Neural cell (in vitro differentiated cells): ENCODE data around the gene DIO2. TPM values are rescaled to one million over a fixed set of nuclear protein-coding genes. Genes with fewer than 3 reads are reported as not detected.

Experiments
- H2AFZ ChIP-seq: fragments of 200-600, 300-800 bp; sonication (generic), shearing (Covaris generic); 2 replicates; pipeline ENCODE4 v1.6.0; 2014; ENCODE audit warnings: low read depth, mild to moderate bottlenecking, antibody characterized with exemption, low read length, moderate library complexity
- H3F3A ChIP-seq: fragments of 200-600 bp; shearing (Covaris generic); 2 replicates; pipeline ENCODE4 v1.6.1; 2016; ENCODE audit warnings: mild to moderate bottlenecking, moderate library complexity, mixed read lengths, antibody characterized with exemption, low read length; ENCODE audit not compliant: insufficient read depth, poor library complexity, severe bottlenecking
- H3K27ac ChIP-seq: fragments of 200-600, 300-800 bp; sonication (generic), shearing (Covaris generic); 2 replicates; pipeline ENCODE4 v1.5.1; 2014; ENCODE audit warnings: mild to moderate bottlenecking, low read length, moderate library complexity
- H3K27me3 ChIP-seq: fragments of 300-800, 200-600 bp; sonication (generic), shearing (Covaris generic); 2 replicates; pipeline ENCODE4 v1.6.0; 2014; ENCODE audit warnings: mild to moderate bottlenecking, low read depth, low read length, moderate library complexity; ENCODE audit not compliant: insufficient read depth
- H3K36me3 ChIP-seq: fragments of 300-800, 200-600 bp; sonication (generic), shearing (Covaris generic); 2 replicates; pipeline ENCODE4 v1.5.1; 2014; ENCODE audit warnings: mild to moderate bottlenecking, antibody characterized with exemption, low read length, moderate library complexity; ENCODE audit not compliant: insufficient read depth
- H3K4me2 ChIP-seq: fragments of 300-800, 200-600 bp; sonication (generic), shearing (Covaris generic); 2 replicates; pipeline ENCODE4 v1.6.0; 2014; ENCODE audit warnings: mild to moderate bottlenecking, low read length
- H3K4me3 ChIP-seq: fragments of 300-800, 200-600 bp; sonication (generic), shearing (Covaris generic); 2 replicates; pipeline ENCODE4 v1.5.1; 2014; ENCODE audit warnings: mild to moderate bottlenecking, low read length, moderate library complexity
- H3K79me2 ChIP-seq: fragments of 200-600 bp; shearing (Covaris generic); replicated peaks from 2 replicates; pipeline ENCODE4 v1.6.0; 2014; ENCODE audit warnings: mild to moderate bottlenecking, low read length, moderate library complexity; ENCODE audit not compliant: insufficient read depth
- H3K9ac ChIP-seq: fragments of 300-800, 200-600 bp; sonication (generic), shearing (Covaris generic); 2 replicates; pipeline ENCODE4 v1.6.1; 2016; ENCODE audit warnings: mild to moderate bottlenecking, low read length, mixed read lengths
- H3K9me2 ChIP-seq: fragments of 200-600 bp; shearing (Covaris generic); 2 replicates; pipeline ENCODE4 v1.6.1; 2016; ENCODE audit warnings: mild to moderate bottlenecking, low read length, mixed read lengths; ENCODE audit not compliant: insufficient read depth
- H3K9me3 ChIP-seq: fragments of 200-600, 300-800 bp; sonication (generic), shearing (Covaris generic); 2 replicates; pipeline ENCODE4 v1.6.1; 2016; ENCODE audit warnings: mild to moderate bottlenecking, mixed run types, low read length, moderate library complexity, mixed read lengths
- H4K20me1 ChIP-seq: fragments of 200-600 bp; shearing (Covaris generic); 2 replicates; pipeline ENCODE4 v1.6.1; 2016; ENCODE audit warnings: mild to moderate bottlenecking, mixed run types; ENCODE audit not compliant: insufficient read depth
- CTCF ChIP-seq: fragments of 450-650 bp; IDR thresholded peaks from 2 replicates; pipeline ENCODE4 v1.5.1; 2014; ENCODE audit warnings: antibody characterized with exemption, mild to moderate bottlenecking, moderate library complexity; ENCODE audit not compliant: poor library complexity, severe bottlenecking
- EP300 ChIP-seq: fragments of 450-650 bp; conservative IDR thresholded peaks from 2 replicates; pipeline ENCODE4 v1.6.1; 2014; ENCODE audit warnings: antibody characterized with exemption, mild to moderate bottlenecking, moderate library complexity; ENCODE audit not compliant: poor library complexity, severe bottlenecking
- EZH2 ChIP-seq: fragments of 200-600, 300-800 bp; shearing (Covaris generic), sonication (generic); IDR thresholded peaks from 2 replicates; pipeline ENCODE4 v1.6.1; 2014; ENCODE audit warnings: antibody characterized with exemption, low read length, borderline replicate concordance, mild to moderate bottlenecking; ENCODE audit not compliant: insufficient read depth, poor library complexity, severe bottlenecking
- MXI1 ChIP-seq: fragments of 450-650 bp; conservative IDR thresholded peaks from 2 replicates; pipeline ENCODE4 v1.6.1; 2014; ENCODE audit warnings: antibody characterized with exemption, mild to moderate bottlenecking; ENCODE audit not compliant: poor library complexity, severe bottlenecking
- POLR2AphosphoS5 ChIP-seq: IDR thresholded peaks from 2 replicates; pipeline ENCODE4 v1.6.1; 2012
- RAD21 ChIP-seq: fragments of 450-650 bp; conservative IDR thresholded peaks from 2 replicates; pipeline ENCODE4 v1.6.1; 2014; ENCODE audit warnings: antibody characterized with exemption, mild to moderate bottlenecking, moderate library complexity
- REST ChIP-seq: IDR thresholded peaks from 2 replicates; pipeline ENCODE4 v1.6.1; 2012; ENCODE audit warnings: borderline replicate concordance
- SMC3 ChIP-seq: fragments of 450-650 bp; conservative IDR thresholded peaks from 2 replicates; pipeline ENCODE4 v1.6.1; 2014; ENCODE audit warnings: antibody characterized with exemption, mild to moderate bottlenecking, moderate library complexity; ENCODE audit not compliant: poor library complexity
- TAF1 ChIP-seq: IDR thresholded peaks from 2 replicates; pipeline ENCODE4 v1.6.1; 2012; ENCODE audit warnings: low read depth
- polyA minus RNA-seq: library from RNA; depleted of rRNA, polyadenylated mRNA; stranded (reverse); fragments of >200 nt; gene quantifications from 2 replicates; pipeline ENCODE4 v1.2.3, GENCODE V29; 2014
- polyA plus RNA-seq: library from polyadenylated mRNA; depleted of rRNA; stranded (reverse); fragments of >200 nt; gene quantifications from 2 replicates; pipeline ENCODE4 v1.2.3, GENCODE V29; 2014

Gene DIO2
- polyA plus RNA-seq: 1.3 and 2.1 TPM in 2 replicates
- polyA minus RNA-seq: 0.97 and 1.2 TPM in 2 replicates

GRCh38 chr14:80211153-80212022 lies at the start of gene DIO2:
DIO2 (minus strand) TSS chr14:80211504; CDS start chr14:80211472, 32 bp downstream.
- Histone ChIP-seq H3K9me2 (no peaks in the 10 kb centered on the region), H3K36me3 (no peaks in the 10 kb centered on the region), H3K9ac (no peak within 1 kb of the TSS), H3K4me3 (no peak within 1 kb of the TSS), H3K27ac (no peak within 1 kb of the TSS), H3F3A (no peaks in the 10 kb centered on the region), H3K79me2 (no peaks in the 10 kb centered on the region), H3K4me2 (no peak within 1 kb of the TSS), H3K9me3 (no peaks in the 10 kb centered on the region), H2AFZ (no peak within 1 kb of the TSS), H3K27me3 (no peaks in the 10 kb centered on the region), H4K20me1 (no peaks in the 10 kb centered on the region)
- no peak for TF ChIP-seq SMC3
- TF ChIP-seq MXI1: no peak
- no peak for TF ChIP-seq POLR2AphosphoS5
- no peak for TF ChIP-seq RAD21
- no peak for TF ChIP-seq EZH2
- no peak for TF ChIP-seq TAF1
- TF ChIP-seq EP300: no peak
- no peak for TF ChIP-seq CTCF
- no peak for TF ChIP-seq REST

- no peaks in the 10 kb centered on the region for H3K36me3 ChIP-seq
- no peaks in the 10 kb centered on the region for H3K79me2 ChIP-seq
- no peaks in the 10 kb centered on the region for H3K9me3 ChIP-seq
- H3K9me2 ChIP-seq: no peaks in the 10 kb centered on the region
- no peaks in the 10 kb centered on the region for H3F3A ChIP-seq
- H3K27ac ChIP-seq: no peak overlapping the region
- no peak overlapping the region for H2AFZ ChIP-seq
- H3K9ac ChIP-seq: no peak overlapping the region
- H4K20me1 ChIP-seq: no peaks in the 10 kb centered on the region
- H3K4me2 ChIP-seq: no peak overlapping the region
- H3K4me3 ChIP-seq: no peak overlapping the region
- no peak for TF ChIP-seq EP300
- TF ChIP-seq MXI1: no peak
- TF ChIP-seq RAD21: no peak
- no peak for TF ChIP-seq TAF1
- no peaks in the 10 kb centered on the region for H3K27me3 ChIP-seq
Measured at GRCh38 chr14:80260645-80261044, 49.3 kb upstream of the DIO2 start.
